Mesenchymal stem cell (in vitro differentiated cells and primary cell): Measurements from ENCODE around the gene CAND2.
"Not testable (repeated sequence)": the region's sequence is repeated elsewhere in the genome, so short reads cannot be mapped to it uniquely, and the experiment has no call there.

Experiments
- DNase-seq: peaks from one replicate; pipeline ENCODE4 v3.0.0-alpha.2; 2013
- H2AFZ ChIP-seq: one replicate; pipeline ENCODE4 v1.6.1; 2013; ENCODE audit warnings: low read depth, mild to moderate bottlenecking, control low read depth, inconsistent platforms, low read length, moderate library complexity
- H2AK5ac ChIP-seq: 2 replicates; pipeline ENCODE4 v1.6.1; 2013; ENCODE audit warnings: low read length, moderate library complexity, mild to moderate bottlenecking, inconsistent platforms; ENCODE audit not compliant: severe bottlenecking
- H2BK120ac ChIP-seq: one replicate; pipeline ENCODE4 v1.6.1; 2013; ENCODE audit warnings: low read depth, mild to moderate bottlenecking, inconsistent platforms, low read length, moderate library complexity
- H2BK12ac ChIP-seq, 2 experiments: one replicate each; pipeline ENCODE4 v1.6.1; 2013; ENCODE audit warnings: inconsistent platforms in 2 of 2, low read length in 2 of 2, mild to moderate bottlenecking in 2 of 2, moderate library complexity in 2 of 2, control low read depth in 1 of 2
- H2BK15ac ChIP-seq: one replicate; pipeline ENCODE4 v1.6.1; 2013; ENCODE audit warnings: mild to moderate bottlenecking, low read depth, inconsistent platforms; ENCODE audit not compliant: poor library complexity, severe bottlenecking
- H2BK5ac ChIP-seq: 2 replicates; pipeline ENCODE4 v1.6.1; 2013; ENCODE audit warnings: low read depth, mild to moderate bottlenecking, low read length, control low read depth, inconsistent platforms; ENCODE audit not compliant: poor library complexity, severe bottlenecking
- H3K14ac ChIP-seq, 2 experiments: one replicate each; pipeline ENCODE4 v1.6.1; 2013; ENCODE audit warnings: inconsistent platforms in 2 of 2, low read length in 2 of 2, control low read depth in 1 of 2, mild to moderate bottlenecking in 1 of 2, moderate library complexity in 1 of 2
- H3K18ac ChIP-seq, 2 experiments: one replicate each; pipeline ENCODE4 v1.6.1; 2013; ENCODE audit warnings: inconsistent platforms in 2 of 2, low read length in 2 of 2, control low read depth in 1 of 2, low read depth in 1 of 2, mild to moderate bottlenecking in 1 of 2
- H3K23ac ChIP-seq, 2 experiments: one replicate each; pipeline ENCODE4 v1.6.1; 2013; ENCODE audit warnings: inconsistent platforms in 2 of 2, low read length in 2 of 2, mild to moderate bottlenecking in 2 of 2, moderate library complexity in 2 of 2, control low read depth in 1 of 2
- H3K27ac ChIP-seq: 2 replicates; pipeline ENCODE4 v1.5.1; 2013; ENCODE audit warnings: mild to moderate bottlenecking, moderate library complexity, low read length, control low read depth, inconsistent platforms; ENCODE audit not compliant: poor library complexity, severe bottlenecking
- H3K27me3 ChIP-seq, 2 experiments: 2 replicates each; pipeline versions ENCODE4 v1.6.1 to v1.7.0; 2013; ENCODE audit warnings: low read length in 2 of 2, mild to moderate bottlenecking in 2 of 2, moderate library complexity in 2 of 2, control low read depth in 1 of 2, inconsistent platforms in 1 of 2; ENCODE audit not compliant: control insufficient read depth in 1 of 2, insufficient read depth in 1 of 2
- H3K36me3 ChIP-seq, 2 experiments: 2 replicates each; pipeline versions ENCODE4 v1.6.1 to v1.7.0; 2013; ENCODE audit warnings: low read length in 2 of 2, control low read depth in 1 of 2, inconsistent platforms in 1 of 2, low read depth in 1 of 2, mild to moderate bottlenecking in 1 of 2; ENCODE audit not compliant: insufficient read depth in 2 of 2, control insufficient read depth in 1 of 2
- H3K4ac ChIP-seq, 2 experiments: one replicate each; pipeline ENCODE4 v1.6.1; 2013; ENCODE audit warnings: inconsistent platforms in 2 of 2, low read length in 2 of 2, mild to moderate bottlenecking in 2 of 2, moderate library complexity in 2 of 2, control low read depth in 1 of 2, low read depth in 1 of 2
- H3K4me1 ChIP-seq: 2 replicates; pipeline ENCODE4 v1.6.1; 2013; ENCODE audit warnings: low read depth, low read length, control low read depth; ENCODE audit not compliant: control insufficient read depth, insufficient read depth
- H3K4me2 ChIP-seq: 2 replicates; pipeline ENCODE4 v1.6.1; 2013; ENCODE audit warnings: low read length, mild to moderate bottlenecking, inconsistent platforms; ENCODE audit not compliant: poor library complexity, severe bottlenecking
- H3K4me3 ChIP-seq, 2 experiments: 2 replicates each; pipeline versions ENCODE4 v1.5.1 to v1.7.0; 2013; ENCODE audit warnings: low read length in 2 of 2, mild to moderate bottlenecking in 2 of 2, control low read depth in 1 of 2, low read depth in 1 of 2; ENCODE audit not compliant: insufficient read depth in 1 of 2
- H3K79me1 ChIP-seq: replicated peaks from 2 replicates; pipeline ENCODE4 v1.6.1; 2013; ENCODE audit warnings: mild to moderate bottlenecking, control low read depth, low read length, inconsistent platforms; ENCODE audit not compliant: poor library complexity, severe bottlenecking
- H3K9ac ChIP-seq: 2 replicates; pipeline ENCODE4 v1.7.0; 2013; ENCODE audit warnings: mild to moderate bottlenecking, low read length, moderate library complexity
- H3K9me3 ChIP-seq: 2 replicates; pipeline ENCODE4 v1.7.0; 2013; ENCODE audit warnings: mild to moderate bottlenecking, low read length; ENCODE audit not compliant: control insufficient read depth
- H4K8ac ChIP-seq: one replicate; pipeline ENCODE4 v1.6.1; 2013; ENCODE audit warnings: inconsistent platforms, mild to moderate bottlenecking, low read length, moderate library complexity
- H4K91ac ChIP-seq: one replicate; pipeline ENCODE4 v1.6.1; 2013; ENCODE audit warnings: mild to moderate bottlenecking, low read length, inconsistent platforms
- WGBS: methylation state at CpG from one replicate; pipeline ENCODE4 v1.1.7; 2013; ENCODE audit warnings: mixed read lengths; 5-methylcytosine and 5-hydroxymethylcytosine counted together

The CAND2 gene

DNA sequence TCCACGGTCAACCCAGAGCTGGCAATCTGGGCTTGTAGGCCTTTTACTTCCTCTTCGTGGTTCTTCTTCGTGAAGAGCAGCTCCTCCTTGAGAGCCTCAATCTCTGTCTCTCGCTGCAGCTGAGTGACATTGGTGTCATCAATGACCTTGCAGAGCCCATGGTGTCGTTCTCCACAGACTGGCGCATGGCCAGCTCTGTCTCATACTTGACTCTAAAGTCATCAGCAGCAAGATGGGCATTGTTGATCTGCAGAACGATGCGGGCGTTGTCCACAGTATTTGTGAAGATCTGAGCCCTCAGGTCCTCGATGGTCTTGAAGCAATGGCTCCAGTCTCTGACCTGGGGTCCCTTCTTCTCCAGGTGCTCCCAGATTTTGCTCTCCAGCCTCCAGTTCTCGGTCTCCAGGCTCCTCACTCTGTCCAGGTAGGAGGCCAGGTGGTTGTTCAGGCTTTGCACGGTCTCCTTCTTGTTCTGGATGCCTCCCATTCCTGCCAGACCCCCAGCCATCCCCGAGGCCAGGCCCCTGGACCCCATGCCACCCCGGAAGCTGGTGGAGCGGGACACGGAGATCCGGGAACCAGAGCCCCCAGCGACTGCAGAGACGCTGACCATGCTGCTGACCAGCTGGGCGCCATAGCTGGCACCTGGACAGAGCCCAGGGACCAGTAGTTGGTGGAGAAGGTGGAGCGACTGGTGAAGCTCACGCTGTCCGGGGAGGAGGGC is 8.4 kb upstream of the CAND2 start:
- not testable (repeated sequence) for H3K23ac ChIP-seq, H3K9me3 ChIP-seq, H2BK15ac ChIP-seq, H4K91ac ChIP-seq, H3K4me3 ChIP-seq, H4K8ac ChIP-seq, H3K36me3 ChIP-seq, H3K79me1 ChIP-seq, H3K14ac ChIP-seq, H3K4ac ChIP-seq, H3K18ac ChIP-seq, H2AFZ ChIP-seq, H3K9ac ChIP-seq, H2AK5ac ChIP-seq, H3K4me2 ChIP-seq, H2BK120ac ChIP-seq, DNase-seq, H2BK5ac ChIP-seq, H3K4me1 ChIP-seq, H3K27ac ChIP-seq, H2BK12ac ChIP-seq
- WGBS = 87% methylated on average over 23 of the region's 23 CpGs
- H3K27me3 ChIP-seq = peaks cover 4 to 29% of the 10 kb centered on the region in 2 experiments

DNA sequence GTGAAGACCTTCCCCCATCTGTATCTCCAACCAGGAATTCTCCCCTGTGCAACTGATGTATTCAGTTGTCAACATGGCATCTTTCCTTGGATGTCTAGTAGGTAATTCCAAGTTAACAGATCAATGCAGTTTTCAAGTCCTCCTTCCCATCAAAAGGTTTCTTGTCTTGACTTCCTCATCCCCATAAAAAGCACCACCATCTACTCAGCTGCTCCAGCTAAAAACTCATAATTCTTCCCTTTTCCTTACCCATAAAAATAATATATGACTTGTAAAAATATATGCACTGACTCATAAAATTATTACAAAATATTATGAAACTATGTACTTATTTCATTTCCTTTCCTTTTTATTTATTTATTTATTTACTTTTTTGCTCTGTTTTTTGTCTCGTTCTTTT is 5.0 kb upstream of the CAND2 start:
- no peak overlapping the region for H3K4me2 ChIP-seq
- H3K27me3 ChIP-seq = peaks cover 0 to 20% of the 10 kb centered on the region in 2 experiments
- no peak overlapping the region for H4K91ac ChIP-seq
- H2BK12ac ChIP-seq = no peak overlapping the region
- no peak overlapping the region for H2BK15ac ChIP-seq
- no peak overlapping the region for H2AFZ ChIP-seq
- no peak overlapping the region for H3K18ac ChIP-seq
- WGBS = 71% methylated on average over 1 of the region's 1 CpG
- DNase-seq = no peak
- H3K4ac ChIP-seq = no peak overlapping the region
- no peak overlapping the region for H2BK120ac ChIP-seq
- H3K23ac ChIP-seq = no peak overlapping the region
- H3K4me1 ChIP-seq = peaks cover 8% of the 10 kb centered on the region
- H3K36me3 ChIP-seq = no peaks in the 10 kb centered on the region
- no peaks in the 10 kb centered on the region for H3K9me3 ChIP-seq
- H4K8ac ChIP-seq = no peak overlapping the region
- H2BK5ac ChIP-seq = no peak overlapping the region
- no peak overlapping the region for H3K27ac ChIP-seq
- no peak overlapping the region for H3K9ac ChIP-seq
- no peak overlapping the region for H3K14ac ChIP-seq
- H3K79me1 ChIP-seq = peaks cover 3% of the 10 kb centered on the region
- H2AK5ac ChIP-seq = no peak overlapping the region
- H3K4me3 ChIP-seq = no peak overlapping the region

DNA sequence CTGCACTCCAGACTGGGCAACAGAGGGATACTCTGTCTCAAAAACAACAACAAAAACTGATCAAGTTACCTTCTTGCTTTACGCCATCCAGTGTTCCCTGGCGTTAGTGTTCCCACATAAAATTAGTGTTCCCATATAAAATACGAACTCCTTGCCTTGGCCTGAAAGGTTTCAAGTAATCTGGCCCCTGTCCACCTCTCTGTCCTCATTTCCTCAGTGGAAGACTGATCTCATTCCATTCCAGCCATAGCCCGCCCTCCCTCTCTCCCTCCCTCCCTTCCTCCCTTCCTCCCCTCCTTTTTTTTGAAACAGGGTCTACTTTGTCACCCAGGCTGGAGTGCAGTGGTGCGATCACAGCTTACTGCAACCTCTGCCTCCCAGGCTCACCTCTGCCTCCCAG is 2.8 kb upstream of the CAND2 start:
- H3K18ac ChIP-seq = no peak overlapping the region
- no peak overlapping the region for H2AK5ac ChIP-seq
- H3K4me1 ChIP-seq = peaks cover 6% of the 10 kb centered on the region
- no peak overlapping the region for H3K9ac ChIP-seq
- no peak overlapping the region for H3K27ac ChIP-seq
- H3K4ac ChIP-seq = no peak overlapping the region
- no peak overlapping the region for H2BK5ac ChIP-seq
- no peak overlapping the region for H2BK12ac ChIP-seq
- no peak overlapping the region for H3K4me3 ChIP-seq
- no peaks in the 10 kb centered on the region for H3K36me3 ChIP-seq
- H3K79me1 ChIP-seq = peaks cover 3% of the 10 kb centered on the region
- no peak overlapping the region for H2AFZ ChIP-seq
- no peak overlapping the region for H4K8ac ChIP-seq
- no peak overlapping the region for H4K91ac ChIP-seq
- H2BK15ac ChIP-seq = no peak overlapping the region
- H3K4me2 ChIP-seq = no peak overlapping the region
- 82% methylated on average over 5 of the region's 5 CpGs for WGBS
- H3K23ac ChIP-seq = no peak overlapping the region
- H3K14ac ChIP-seq = no peak overlapping the region
- no peak for DNase-seq
- H3K27me3 ChIP-seq = peaks cover 0 to 13% of the 10 kb centered on the region in 2 experiments
- H2BK120ac ChIP-seq = no peak overlapping the region
- H3K9me3 ChIP-seq = no peaks in the 10 kb centered on the region

DNA sequence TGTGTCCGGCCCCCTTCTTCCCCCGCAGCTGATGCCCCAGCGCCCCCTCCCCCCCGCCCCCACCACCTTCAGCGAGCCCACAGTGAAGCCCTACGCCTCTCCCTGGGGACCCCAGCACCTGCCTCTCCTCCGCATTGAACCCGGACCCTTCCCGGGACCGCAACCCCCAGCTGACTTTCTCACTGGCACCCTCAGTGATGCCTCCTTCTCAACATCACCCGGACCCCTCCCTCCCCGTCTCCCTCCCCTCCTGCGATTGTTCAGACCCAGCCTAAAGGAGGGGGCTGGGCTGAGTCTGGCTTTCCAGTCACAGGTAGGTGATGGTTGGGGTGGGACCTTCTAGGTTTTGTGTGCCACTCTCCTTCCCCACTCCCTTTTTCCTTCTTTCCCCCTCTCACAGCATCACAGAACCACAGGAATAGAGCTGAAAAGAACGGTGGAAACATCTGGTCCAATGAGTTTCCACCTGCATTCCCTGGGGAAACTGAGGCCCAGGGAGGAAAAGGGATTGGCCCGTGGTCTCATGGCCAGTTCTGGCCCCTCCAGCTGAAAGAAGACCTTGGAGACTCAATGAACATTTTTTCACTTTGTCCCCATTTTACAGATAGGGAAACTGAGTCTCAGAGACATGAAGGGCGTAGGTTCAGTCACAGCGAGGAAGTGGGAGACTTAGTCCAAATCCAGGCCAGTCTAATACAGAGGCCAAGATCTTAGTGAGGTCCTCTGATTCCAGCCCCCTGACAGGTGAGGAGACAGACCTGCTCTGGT is 828 bp downstream of the CAND2 start:
- no peak overlapping the region for H2AFZ ChIP-seq
- WGBS = 34% methylated on average over 12 of the region's 17 CpGs
- H3K4ac ChIP-seq = no peak overlapping the region
- no peak overlapping the region for H2AK5ac ChIP-seq
- no peak overlapping the region for H3K14ac ChIP-seq
- H3K27me3 ChIP-seq = peaks cover 0 to 10% of the 10 kb centered on the region in 2 experiments
- H3K9me3 ChIP-seq = no peaks in the 10 kb centered on the region
- no peak overlapping the region for H3K4me3 ChIP-seq
- H3K18ac ChIP-seq = peak overlapping the region in 1 of 2 experiments; percentile 30
- H2BK120ac ChIP-seq = no peak overlapping the region
- H4K91ac ChIP-seq = no peak overlapping the region
- no peak for DNase-seq
- H3K36me3 ChIP-seq = peaks cover 0 to 3% of the 10 kb centered on the region in 2 experiments
- H3K23ac ChIP-seq = no peak overlapping the region
- H2BK5ac ChIP-seq = no peak overlapping the region
- no peak overlapping the region for H3K9ac ChIP-seq
- H2BK12ac ChIP-seq = peak overlapping the region in 1 of 2 experiments; percentile 29
- H3K27ac ChIP-seq = no peak overlapping the region
- H3K4me2 ChIP-seq = peak overlapping the region; percentile 89
- H2BK15ac ChIP-seq = no peak overlapping the region
- peaks cover 6% of the 10 kb centered on the region for H3K4me1 ChIP-seq
- H4K8ac ChIP-seq = peak overlapping the region; percentile 74
- H3K79me1 ChIP-seq = peaks cover 7% of the 10 kb centered on the region
